IMR-90 (cell line): Measurements from ENCODE around the gene PIP4P1. TPM values are rescaled to one million over a fixed set of nuclear protein-coding genes. Genes with fewer than 3 reads are reported as not detected.

Source experiments
- ATAC-seq: fragments of 200-7000 bp; cut with Tn5 transposase; 2 replicates; pipeline ENCODE4 v1.9.1; 2020; ENCODE audit warnings: low read depth, mild to moderate bottlenecking, moderate library complexity
- BruUV-seq: library from RNA; stranded (reverse); fragments of 400-500 nt; replicated peaks from 2 replicates; lab custom pipeline; 2021; lab: Mats Ljungman, UMichigan
- CTCF ChIA-PET: fragments of 300-600 bp; formaldehyde crosslinking; extraction: SDS; loops from one replicate; lab custom pipeline; 2021; ENCODE audit warnings: antibody characterized with exemption; lab: Yijun Ruan, JAX
- POLR2A ChIA-PET: fragments of 300-600 bp; sonication (Branson Sonifier 250); formaldehyde crosslinking; loops from one replicate; lab custom pipeline; 2022; ENCODE audit warnings: antibody characterized with exemption; ENCODE audit not compliant: unreplicated experiment; lab: Charles Lee
- DNase-seq: peaks from one replicate; pipeline ENCODE4 v3.0.0; 2013
- H2AFZ ChIP-seq: replicated peaks from 2 replicates; pipeline ENCODE3; 2013; ENCODE audit warnings: low read length, mild to moderate bottlenecking; ENCODE audit not compliant: poor library complexity
- H2AK5ac ChIP-seq: 2 replicates; pipeline ENCODE4 v1.6.1; 2013; ENCODE audit warnings: low read depth, low read length, inconsistent platforms
- H2AK9ac ChIP-seq: replicated peaks from 2 replicates; pipeline ENCODE3; 2013; ENCODE audit warnings: mild to moderate bottlenecking, low read depth, low read length, moderate library complexity; ENCODE audit not compliant: poor library complexity
- H2BK120ac ChIP-seq: 2 replicates; pipeline ENCODE4 v1.6.1; 2013; ENCODE audit warnings: low read depth, low read length, inconsistent platforms
- H2BK15ac ChIP-seq: 3 replicates; pipeline ENCODE4 v1.6.1; 2013; ENCODE audit warnings: low read depth, low read length, inconsistent platforms
- H2BK20ac ChIP-seq: 2 replicates; pipeline ENCODE4 v1.6.1; 2013; ENCODE audit warnings: low read depth, mild to moderate bottlenecking, inconsistent platforms, low read length, moderate library complexity
- H2BK5ac ChIP-seq: 2 replicates; pipeline ENCODE4 v1.6.1; 2013; ENCODE audit warnings: mild to moderate bottlenecking, low read depth, low read length, inconsistent platforms; ENCODE audit not compliant: poor library complexity, severe bottlenecking
- H3K14ac ChIP-seq: replicated peaks from 2 replicates; pipeline ENCODE4 v1.6.1; 2013; ENCODE audit warnings: low read depth, low read length, inconsistent platforms
- H3K18ac ChIP-seq: 2 replicates; pipeline ENCODE4 v1.6.1; 2013; ENCODE audit warnings: low read depth, low read length, control low read depth
- H3K23ac ChIP-seq: 2 replicates; pipeline ENCODE4 v1.6.1; 2013; ENCODE audit warnings: low read depth, low read length, inconsistent platforms
- H3K27ac ChIP-seq: 2 replicates; pipeline ENCODE4 v1.5.1; 2013; ENCODE audit warnings: mild to moderate bottlenecking, control low read depth, low read length; ENCODE audit not compliant: insufficient read depth
- H3K27me3 ChIP-seq: 2 replicates; pipeline ENCODE4 v1.6.1; 2013; ENCODE audit warnings: low read length; ENCODE audit not compliant: control insufficient read depth, insufficient read depth
- H3K36me3 ChIP-seq: 2 replicates; pipeline ENCODE4 v1.6.1; 2013; ENCODE audit warnings: low read length, mixed read lengths; ENCODE audit not compliant: control insufficient read depth, insufficient read depth
- H3K4ac ChIP-seq: 2 replicates; pipeline ENCODE4 v1.6.1; 2013; ENCODE audit warnings: low read depth, low read length, inconsistent platforms
- H3K4me1 ChIP-seq: 2 replicates; pipeline ENCODE4 v1.6.1; 2013; ENCODE audit warnings: low read length, mixed read lengths; ENCODE audit not compliant: control insufficient read depth, insufficient read depth
- H3K4me2 ChIP-seq: 2 replicates; pipeline ENCODE4 v1.6.1; 2013; ENCODE audit warnings: low read depth, mild to moderate bottlenecking, control low read depth, low read length, moderate library complexity
- H3K4me3 ChIP-seq: 2 replicates; pipeline ENCODE4 v1.5.1; 2013; ENCODE audit warnings: low read depth, mild to moderate bottlenecking, control low read depth, low read length, moderate library complexity; ENCODE audit not compliant: insufficient read depth
- H3K56ac ChIP-seq: 2 replicates; pipeline ENCODE4 v1.6.1; 2013; ENCODE audit warnings: low read length, inconsistent platforms; ENCODE audit not compliant: insufficient read depth; ENCODE audit errors: extremely low read depth
- H3K79me1 ChIP-seq, 2 experiments: 2 replicates each; pipeline ENCODE4 v1.6.1; 2013; ENCODE audit warnings: low read length in 2 of 2, inconsistent platforms in 1 of 2, low read depth in 1 of 2
- H3K9ac ChIP-seq: 2 replicates; pipeline ENCODE4 v1.6.1; 2013; ENCODE audit warnings: low read depth, low read length, control low read depth
- H3K9me1 ChIP-seq: 2 replicates; pipeline ENCODE4 v1.6.1; 2013; ENCODE audit warnings: low read length, inconsistent platforms; ENCODE audit not compliant: insufficient read depth
- H3K9me3 ChIP-seq: 2 replicates; pipeline ENCODE4 v1.6.1; 2013; ENCODE audit warnings: low read length; ENCODE audit not compliant: control insufficient read depth, insufficient read depth
- H4K20me1 ChIP-seq: 2 replicates; pipeline ENCODE4 v1.6.1; 2013; ENCODE audit warnings: low read length, inconsistent platforms; ENCODE audit not compliant: insufficient read depth
- H4K5ac ChIP-seq: 2 replicates; pipeline ENCODE4 v1.6.1; 2013; ENCODE audit warnings: mild to moderate bottlenecking, low read depth, low read length, control low read depth
- H4K8ac ChIP-seq, 2 experiments: 2 replicates each; pipeline ENCODE4 v1.6.1; 2013; ENCODE audit warnings: low read depth in 2 of 2, low read length in 2 of 2, control low read depth in 1 of 2, inconsistent platforms in 1 of 2
- H4K91ac ChIP-seq: 2 replicates; pipeline ENCODE4 v1.6.1; 2013; ENCODE audit warnings: low read depth, low read length, inconsistent platforms; ENCODE audit not compliant: insufficient read depth
- MAZ ChIP-seq: IDR thresholded peaks from 2 replicates; pipeline ENCODE4 v1.6.1; 2012; ENCODE audit warnings: low read depth, mild to moderate bottlenecking, low read length, improper control_type of control experiment, moderate library complexity, borderline replicate concordance
- POLR2A ChIP-seq: IDR thresholded peaks from 2 replicates; pipeline ENCODE4 v1.6.1; 2012; ENCODE audit warnings: mild to moderate bottlenecking, low read depth, low read length
- WGBS, 2 experiments: methylation state at CpG; one replicate each; pipeline versions ENCODE4 v1.1.5 to v1.1.7; 2013; ENCODE audit warnings: missing lambda C conversion rate in 2 of 2; ENCODE audit not compliant: insufficient read length in 1 of 2; ENCODE audit errors: extremely low coverage in 2 of 2; 5-methylcytosine and 5-hydroxymethylcytosine counted together
- dilution Hi-C: fragments of 300-500 bp; cut with HindIII; formaldehyde crosslinking; loops from one replicate; pipeline ENCODE4 v1.14.3; 2018; ENCODE audit warnings: low sequenced_read_pairs; ENCODE audit not compliant: unreplicated experiment
- in situ Hi-C: fragments of 300-500 bp; cut with MboI; formaldehyde crosslinking; loops from 3 replicates; pipeline ENCODE4 v1.14.3; 2019; ENCODE audit warnings: low sequenced_read_pairs, inconsistent platforms, mixed read lengths
- intact Hi-C: fragments of 100-400 bp; cut with micrococcal nuclease; formaldehyde crosslinking; loops from 2 replicates; pipeline ENCODE4 v1.10.0; 2022
- polyA plus RNA-seq, 3 experiments: library from polyadenylated mRNA; depleted of rRNA; stranded (reverse); fragments of >200 nt; gene quantifications; 2 replicates each; pipeline ENCODE4 v1.2.3, GENCODE V29; 2012; ENCODE audit warnings: low replicate concordance in 1 of 3
- total RNA-seq: library from RNA; depleted of rRNA; stranded (reverse); fragments of >200 nt; gene quantifications from 2 replicates; pipeline ENCODE4 v1.2.3, GENCODE V29; 2012

Gene PIP4P1
- total and polyA plus RNA-seq, 2 of the 4 experiments (the other 2 are of a cell fraction) = 15.2 to 27.8 TPM

DNA sequence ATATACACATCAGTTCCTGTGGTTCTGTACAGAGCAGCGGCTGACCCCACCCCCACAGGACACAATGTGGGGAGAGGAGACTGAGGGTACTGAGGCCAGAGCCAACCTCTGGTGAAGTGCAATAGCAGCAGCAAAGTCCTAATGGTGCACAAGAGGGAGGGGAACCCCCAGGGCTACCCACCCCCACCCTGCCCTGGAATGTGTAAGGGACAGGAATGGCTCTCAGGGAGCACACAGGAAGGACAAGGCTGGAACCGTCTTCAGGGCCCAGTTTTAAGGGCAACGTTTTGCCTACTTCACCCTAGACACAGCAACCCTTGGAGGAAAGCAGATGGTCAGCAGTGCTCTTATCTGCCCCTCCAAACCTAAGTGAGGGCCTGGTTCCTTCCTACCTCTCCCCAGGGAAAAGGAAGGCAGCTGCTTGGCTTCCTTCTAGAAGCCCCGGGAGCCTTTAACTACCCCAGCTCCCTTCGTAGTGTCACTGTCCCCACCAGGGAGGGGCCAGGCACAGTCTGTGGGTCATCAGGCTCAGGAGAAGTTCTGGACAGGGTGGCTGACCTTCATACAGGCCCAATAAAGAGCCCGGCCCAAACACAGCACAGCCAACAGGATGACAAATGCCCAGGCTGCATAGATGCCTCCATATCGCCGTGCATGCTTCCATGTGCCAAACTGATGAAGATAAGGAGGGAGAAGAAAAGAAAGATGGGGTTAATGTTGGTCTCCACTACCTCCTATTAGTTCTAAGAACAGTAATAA is 3.0 kb downstream of the PIP4P1 start:
- Histone ChIP-seq H3K4me1 (0 out of 2 replicates have a peak, but pooled peaks cover 4% of the 10 kb centered on the region), H4K8ac (no peak overlapping the region), H3K27me3 (no peaks in the 10 kb centered on the region), H3K56ac (no peak overlapping the region), H2AK9ac (no peak overlapping the region), H3K4me3 (no peak overlapping the region), H3K18ac (no peak overlapping the region), H2BK5ac (no peak overlapping the region), H2BK20ac (no peak overlapping the region), H3K4ac (no peak overlapping the region), H3K27ac (no peak overlapping the region), H2AK5ac (no peak overlapping the region), H3K9me3 (no peaks in the 10 kb centered on the region), H3K36me3 (peaks cover 21% of the 10 kb centered on the region), H3K14ac (no peak overlapping the region), H4K91ac (no peak overlapping the region), H3K23ac (no peak overlapping the region), H3K9ac (no peak overlapping the region), H2AFZ (no peak overlapping the region), H3K4me2 (no peak overlapping the region), H4K20me1 (0 out of 2 replicates have a peak, but pooled peaks cover 3% of the 10 kb centered on the region), H4K5ac (no peak overlapping the region), H2BK120ac (no peak overlapping the region), H3K9me1 (peaks cover 10% of the 10 kb centered on the region; the same call in 1 of the 2 replicates), H2BK15ac (no peak overlapping the region), H3K79me1 (peaks cover 25 to 51% of the 10 kb centered on the region in 2 experiments)
- WGBS, 2 experiments = no CpG with 5 or more reads among the region's 8 CpGs
- intact Hi-C loops (no loop called here), in situ Hi-C loops (loop anchor here (25.0 kb wide), 1 partner anchor 629 kb away; the partner anchor contains the start of gene ZNF219), dilution Hi-C loops (no loop called here)
- DNase-seq (no peak), ATAC-seq (no peak)
- BruUV-seq = TSS peak; percentile 58
- POLR2A ChIA-PET = no interaction called here
- TF ChIP-seq POLR2A (peak; percentile 32; the same call in 1 of the 2 replicates), MAZ (no peak)
- CTCF ChIA-PET = no interaction called here
